HCT116 (cell line): ENCODE data around the gene DPP6. TPM values are rescaled to one million over a fixed set of nuclear protein-coding genes. Genes with fewer than 3 reads are reported as not detected.

Experiments used
- ATAC-seq: fragments of 200-7000 bp; cut with Tn5 transposase; 2 replicates; pipeline ENCODE4 v1.9.1; 2020; ENCODE audit warnings: mild to moderate bottlenecking, moderate library complexity
- BruUV-seq: library from RNA; stranded (reverse); fragments of 400-500 nt; replicated peaks from 2 replicates; lab custom pipeline; 2021; lab: Mats Ljungman, UMichigan
- CTCF ChIA-PET: fragments of 300-600 bp; sonication (Branson Sonifier 250); formaldehyde crosslinking; loops from one replicate; lab custom pipeline; 2021; ENCODE audit warnings: antibody characterized with exemption; lab: Charles Lee
- POLR2A ChIA-PET: fragments of 300-600, 350-600 bp; sonication (Branson Sonifier 250); formaldehyde crosslinking; loops from one replicate; lab custom pipeline; 2021; ENCODE audit warnings: antibody characterized with exemption; lab: Charles Lee
- RAD21 ChIA-PET, 2 experiments: fragments of 300-600 bp; sonication (Branson Sonifier 250); formaldehyde crosslinking; loops; one replicate each; lab custom pipeline; 2023; ENCODE audit warnings: low total read pairs in 2 of 2; ENCODE audit not compliant: uncharacterized antibody in 2 of 2, unreplicated experiment in 2 of 2, low non-redundant PET in 1 of 2; lab: Charles Lee
- DNase-seq: peaks from one replicate; pipeline ENCODE4 v3.0.0-alpha.2; 2010; ENCODE audit warnings: low read depth, low spot score
- H2AFZ ChIP-seq: fragments of 200-600 bp; shearing (Covaris generic), sonication (generic); 2 replicates; pipeline ENCODE4 v1.6.1; 2017; ENCODE audit warnings: low read depth, mixed run types, mixed read lengths, antibody characterized with exemption, low read length; ENCODE audit not compliant: poor library complexity, severe bottlenecking
- H3K27ac ChIP-seq: 2 replicates; pipeline ENCODE4 v1.5.1; 2012; ENCODE audit warnings: low read depth, low read length
- H3K27me3 ChIP-seq: fragments of 200-600 bp; sonication (generic); 2 replicates; pipeline ENCODE4 v1.6.1; 2016; ENCODE audit warnings: mixed run types, low read length, mixed read lengths; ENCODE audit not compliant: insufficient read depth
- H3K36me3 ChIP-seq, 2 experiments: fragments of 200-500 bp in 1 of 2; fragments of 200-600 bp in 1 of 2; sonication (Bioruptor generic) in 1 of 2; sonication (generic) in 1 of 2; 2 replicates each; pipeline versions ENCODE4 v1.5.1 to v1.6.1; 2014 to 2016; ENCODE audit warnings: low read length in 2 of 2, inconsistent platforms in 1 of 2, mixed read lengths in 1 of 2, mixed run types in 1 of 2; ENCODE audit not compliant: insufficient read depth in 2 of 2, control insufficient read depth in 1 of 2
- H3K4me1 ChIP-seq, 2 experiments: fragments of 200-600 bp in 1 of 2; sonication (generic) in 1 of 2; 2 replicates each; pipeline versions ENCODE4 v1.5.1 to v1.6.1; 2012 to 2017; ENCODE audit warnings: low read length in 2 of 2, inconsistent platforms in 1 of 2, mild to moderate bottlenecking in 1 of 2, mixed read lengths in 1 of 2, mixed run types in 1 of 2, moderate library complexity in 1 of 2; ENCODE audit not compliant: insufficient read depth in 2 of 2, control insufficient read depth in 1 of 2
- H3K4me2 ChIP-seq: fragments of 200-600 bp; sonication (generic); 2 replicates; pipeline ENCODE4 v1.6.1; 2017; ENCODE audit warnings: mixed run types, low read length, mixed read lengths
- H3K4me3 ChIP-seq, 2 experiments: fragments of 200-600 bp in 1 of 2; sonication (generic) in 1 of 2; replicated peaks in 1 of 2; 2 replicates each; pipeline ENCODE4 v1.5.1; 2011 to 2016; ENCODE audit warnings: low read length in 2 of 2, control low read depth in 1 of 2, low read depth in 1 of 2, mild to moderate bottlenecking in 1 of 2, mixed read lengths in 1 of 2, mixed run types in 1 of 2
- H3K79me2 ChIP-seq: fragments of 200-600 bp; sonication (generic); 2 replicates; pipeline ENCODE4 v1.6.1; 2017; ENCODE audit warnings: mild to moderate bottlenecking, mixed run types, low read length, moderate library complexity, mixed read lengths; ENCODE audit not compliant: insufficient read depth
- H3K9ac ChIP-seq: fragments of 200-600 bp; sonication (generic); 2 replicates; pipeline ENCODE4 v1.6.1; 2016; ENCODE audit warnings: low read length, mixed read lengths
- H3K9me2 ChIP-seq: fragments of 200-600 bp; sonication (generic), shearing (Covaris generic); 2 replicates; pipeline ENCODE4 v1.6.1; 2017; ENCODE audit warnings: mixed run types, mild to moderate bottlenecking, moderate library complexity; ENCODE audit not compliant: insufficient read depth
- H3K9me3 ChIP-seq, 2 experiments: fragments of 200-500 bp in 1 of 2; fragments of 200-600 bp in 1 of 2; sonication (Bioruptor generic) in 1 of 2; sonication (generic) in 1 of 2; 2 replicates each; pipeline ENCODE4 v1.6.1; 2014 to 2017; ENCODE audit warnings: low read length in 2 of 2, mixed read lengths in 2 of 2, inconsistent platforms in 1 of 2, low read depth in 1 of 2, mild to moderate bottlenecking in 1 of 2, mixed run types in 1 of 2, moderate library complexity in 1 of 2; ENCODE audit not compliant: control insufficient read depth in 1 of 2, insufficient read depth in 1 of 2
- H4K20me1 ChIP-seq: fragments of 200-600 bp; sonication (generic), shearing (Covaris generic); 2 replicates; pipeline ENCODE4 v1.6.1; 2017; ENCODE audit warnings: mixed run types, mild to moderate bottlenecking, moderate library complexity; ENCODE audit not compliant: insufficient read depth
- ATF3 ChIP-seq: IDR thresholded peaks from 2 replicates; pipeline ENCODE4 v1.6.1; 2012
- CBX3 ChIP-seq: IDR thresholded peaks from 2 replicates; pipeline ENCODE4 v1.6.1; 2012; ENCODE audit warnings: low read depth
- CTCF ChIP-seq, 3 experiments: fragments of 200-600 bp in 1 of 3; sonication (generic) in 1 of 3; IDR thresholded peaks in 2 of 3; conservative IDR thresholded peaks in 1 of 3; 2 replicates each; pipeline ENCODE4 v1.5.1; 2012 to 2017; ENCODE audit warnings: low read depth in 2 of 3, low read length in 2 of 3, antibody characterized with exemption in 1 of 3, borderline replicate concordance in 1 of 3, control low read depth in 1 of 3, mild to moderate bottlenecking in 1 of 3, mixed read lengths in 1 of 3, mixed run types in 1 of 3, moderate library complexity in 1 of 3; ENCODE audit not compliant: insufficient read depth in 1 of 3
- ELF1 ChIP-seq: IDR thresholded peaks from 2 replicates; pipeline ENCODE4 v1.6.1; 2012; ENCODE audit warnings: low read depth, borderline replicate concordance
- EZH2 ChIP-seq: fragments of 200-600 bp; sonication (generic); IDR thresholded peaks from 2 replicates; pipeline ENCODE4 v1.6.1; 2017; ENCODE audit warnings: antibody characterized with exemption, mixed run types
- FOSL1 ChIP-seq: IDR thresholded peaks from 2 replicates; pipeline ENCODE4 v1.6.1; 2012; ENCODE audit warnings: low read depth
- JUND ChIP-seq: IDR thresholded peaks from 2 replicates; pipeline ENCODE4 v1.6.1; 2012
- MAX ChIP-seq: IDR thresholded peaks from 2 replicates; pipeline ENCODE4 v1.6.1; 2012
- RAD21 ChIP-seq: IDR thresholded peaks from 2 replicates; pipeline ENCODE4 v1.6.1; 2012; ENCODE audit warnings: low read depth, mild to moderate bottlenecking
- SRF ChIP-seq: IDR thresholded peaks from 2 replicates; pipeline ENCODE4 v1.6.1; 2012; ENCODE audit warnings: low read depth
- TCF7L2 ChIP-seq: IDR thresholded peaks from 2 replicates; pipeline ENCODE4 v1.7.0; 2011; ENCODE audit warnings: borderline replicate concordance, inconsistent platforms; ENCODE audit not compliant: insufficient read depth, insufficient read length; ENCODE audit errors: extremely low read depth
- YY1 ChIP-seq: IDR thresholded peaks from 2 replicates; pipeline ENCODE4 v1.6.1; 2011; ENCODE audit warnings: low read length, low read depth, moderate library complexity, mild to moderate bottlenecking; ENCODE audit not compliant: insufficient replicate concordance; ENCODE audit errors: extremely low read depth
- ZNF274 ChIP-seq: fragments of 200-500 bp; sonication (Bioruptor generic); IDR thresholded peaks from 2 replicates; pipeline ENCODE4 v1.6.1; 2014; ENCODE audit warnings: mild to moderate bottlenecking, low read depth, low read length, inconsistent platforms
- intact Hi-C: fragments of 100-400 bp; cut with micrococcal nuclease; formaldehyde crosslinking; loops from 2 replicates; pipeline ENCODE4 v1.10.0; 2022
- total RNA-seq: library from RNA; stranded (reverse); gene quantifications from one replicate; pipeline ENCODE4 v1.2.1, GENCODE V29; 2021; ENCODE audit not compliant: unreplicated experiment
- TF ChIP-seq, protein P1 (sequence below): IDR thresholded peaks from 2 replicates; pipeline ENCODE4 v1.6.1; 2011; ENCODE audit warnings: mild to moderate bottlenecking, low read length, moderate library complexity; ENCODE audit not compliant: insufficient replicate concordance; ENCODE audit errors: extremely low read depth

DPP6 gene
- total RNA-seq, 1 experiment from 2014 or later, result not detected

GRCh38 chr7:154688952-154689351, 636.8 kb downstream of the DPP6 start:
- DNase-seq (no peak), ATAC-seq (no peak)
- Histone ChIP-seq H3K36me3 (no peaks in the 10 kb centered on the region), H3K9me3 (no peaks in the 10 kb centered on the region), H3K9ac (no peak overlapping the region), H3K4me1 (no peaks in the 10 kb centered on the region), H3K9me2 (no peaks in the 10 kb centered on the region), H4K20me1 (no peaks in the 10 kb centered on the region), H3K4me2 (no peak overlapping the region), H3K79me2 (no peaks in the 10 kb centered on the region), H3K4me3 (no peak overlapping the region), H3K27me3 (no peaks in the 10 kb centered on the region), H2AFZ (no peak overlapping the region), H3K27ac (no peak overlapping the region)
- intact Hi-C loops, result no loop called here
- no TSS peak for BruUV-seq
- RAD21 ChIA-PET, result no interaction called here
- CTCF ChIA-PET, result no interaction called here
- POLR2A ChIA-PET, result no interaction called here
- TF ChIP-seq, protein P1, sequence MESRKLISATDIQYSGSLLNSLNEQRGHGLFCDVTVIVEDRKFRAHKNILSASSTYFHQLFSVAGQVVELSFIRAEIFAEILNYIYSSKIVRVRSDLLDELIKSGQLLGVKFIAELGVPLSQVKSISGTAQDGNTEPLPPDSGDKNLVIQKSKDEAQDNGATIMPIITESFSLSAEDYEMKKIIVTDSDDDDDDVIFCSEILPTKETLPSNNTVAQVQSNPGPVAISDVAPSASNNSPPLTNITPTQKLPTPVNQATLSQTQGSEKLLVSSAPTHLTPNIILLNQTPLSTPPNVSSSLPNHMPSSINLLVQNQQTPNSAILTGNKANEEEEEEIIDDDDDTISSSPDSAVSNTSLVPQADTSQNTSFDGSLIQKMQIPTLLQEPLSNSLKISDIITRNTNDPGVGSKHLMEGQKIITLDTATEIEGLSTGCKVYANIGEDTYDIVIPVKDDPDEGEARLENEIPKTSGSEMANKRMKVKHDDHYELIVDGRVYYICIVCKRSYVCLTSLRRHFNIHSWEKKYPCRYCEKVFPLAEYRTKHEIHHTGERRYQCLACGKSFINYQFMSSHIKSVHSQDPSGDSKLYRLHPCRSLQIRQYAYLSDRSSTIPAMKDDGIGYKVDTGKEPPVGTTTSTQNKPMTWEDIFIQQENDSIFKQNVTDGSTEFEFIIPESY, result no peak
- TF ChIP-seq FOSL1, result no peak
- TF ChIP-seq RAD21, result no peak
- no peak for TF ChIP-seq CBX3
- no peak for TF ChIP-seq JUND
- TF ChIP-seq TCF7L2, result no peak

- POLR2A ChIA-PET, result no interaction called here
- no peak overlapping the region for H3K4me3 ChIP-seq
- RAD21 ChIA-PET, result no interaction called here
- CTCF ChIA-PET, result no interaction called here
- DNase-seq, result no peak
- no peak for ATAC-seq
- no peak overlapping the region for H3K27ac ChIP-seq
- no peaks in the 10 kb centered on the region for H3K27me3 ChIP-seq
- no peaks in the 10 kb centered on the region for H3K9me3 ChIP-seq
- intact Hi-C loops, result no loop called here
- H3K36me3 ChIP-seq, result no peaks in the 10 kb centered on the region
- no peak overlapping the region for H2AFZ ChIP-seq
- no peak overlapping the region for H3K4me2 ChIP-seq
- H3K9me2 ChIP-seq, result no peaks in the 10 kb centered on the region
- H3K9ac ChIP-seq, result no peak overlapping the region
- H3K4me1 ChIP-seq, result no peaks in the 10 kb centered on the region
- no TSS peak for BruUV-seq
- no peaks in the 10 kb centered on the region for H4K20me1 ChIP-seq
- no peaks in the 10 kb centered on the region for H3K79me2 ChIP-seq
- TF ChIP-seq EZH2 (no peak), CBX3 (no peak), ELF1 (no peak), FOSL1 (no peak), ZNF274 (no peak), MAX (no peak), SRF (no peak), YY1 (no peak), ATF3 (no peak), CTCF (IDR thresholded peaks at IDR 0.05 in 2 of 3, conservative IDR thresholded peaks at IDR 0.05 in 1 of 3; ENCODE audit: borderline replicate concordance in 1 of 3, insufficient read depth in 1 of 3, low read depth in 2 of 3, low read length in 2 of 3) (no peak)
These were observed 638.2 kb downstream of the DPP6 start for GRCh38 chr7:154690411-154690810.
